Gastrocnemius medialis (tissue), 4 donors: ENCODE data around the gene MCF2.

Experiments used
- POLR2A ChIP-seq, 2 donors: fragments of 450-650 bp; IDR thresholded peaks; one replicate each; pipeline ENCODE4 v1.6.1; 2017; ENCODE audit warnings: antibody characterized with exemption in 2 of 2, mild to moderate bottlenecking in 2 of 2, moderate library complexity in 2 of 2
- TF ChIP-seq, protein P1 (sequence below), 5 experiments: fragments of 450-650 bp in 3 of 5; fragments of 200-600 bp in 2 of 5; sonication (generic) in 2 of 5; IDR thresholded peaks in 4 of 5; conservative IDR thresholded peaks in 1 of 5; 1 replicate in 4 of 5; 2 replicates in 1 of 5; pipeline ENCODE4 v1.5.1; 2016 to 2019; ENCODE audit warnings: antibody characterized with exemption in 5 of 5, mild to moderate bottlenecking in 3 of 5, moderate library complexity in 3 of 5

DNA sequence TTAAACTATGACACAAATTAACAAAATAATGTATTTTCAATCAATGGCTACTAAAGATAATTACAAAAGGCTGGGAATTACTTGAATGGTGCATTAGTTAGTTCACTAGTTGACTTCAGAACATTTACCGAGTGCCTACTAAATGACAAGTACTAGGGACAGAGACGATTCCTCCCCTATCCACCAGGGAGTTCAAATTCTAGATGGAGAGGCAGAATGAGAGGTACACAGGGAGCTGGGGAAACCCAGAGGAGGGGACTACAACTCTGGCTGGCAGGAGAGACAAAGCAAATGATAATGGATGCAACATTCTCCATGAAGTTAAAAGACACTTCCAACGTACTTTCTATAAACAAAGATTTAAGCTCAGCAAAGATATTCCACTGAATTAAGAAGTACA is 43.1 kb upstream of the MCF2 start:
- TF ChIP-seq, protein P1, sequence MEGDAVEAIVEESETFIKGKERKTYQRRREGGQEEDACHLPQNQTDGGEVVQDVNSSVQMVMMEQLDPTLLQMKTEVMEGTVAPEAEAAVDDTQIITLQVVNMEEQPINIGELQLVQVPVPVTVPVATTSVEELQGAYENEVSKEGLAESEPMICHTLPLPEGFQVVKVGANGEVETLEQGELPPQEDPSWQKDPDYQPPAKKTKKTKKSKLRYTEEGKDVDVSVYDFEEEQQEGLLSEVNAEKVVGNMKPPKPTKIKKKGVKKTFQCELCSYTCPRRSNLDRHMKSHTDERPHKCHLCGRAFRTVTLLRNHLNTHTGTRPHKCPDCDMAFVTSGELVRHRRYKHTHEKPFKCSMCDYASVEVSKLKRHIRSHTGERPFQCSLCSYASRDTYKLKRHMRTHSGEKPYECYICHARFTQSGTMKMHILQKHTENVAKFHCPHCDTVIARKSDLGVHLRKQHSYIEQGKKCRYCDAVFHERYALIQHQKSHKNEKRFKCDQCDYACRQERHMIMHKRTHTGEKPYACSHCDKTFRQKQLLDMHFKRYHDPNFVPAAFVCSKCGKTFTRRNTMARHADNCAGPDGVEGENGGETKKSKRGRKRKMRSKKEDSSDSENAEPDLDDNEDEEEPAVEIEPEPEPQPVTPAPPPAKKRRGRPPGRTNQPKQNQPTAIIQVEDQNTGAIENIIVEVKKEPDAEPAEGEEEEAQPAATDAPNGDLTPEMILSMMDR (IDR thresholded peaks at IDR 0.05 in 4 of 5, conservative IDR thresholded peaks at IDR 0.05 in 1 of 5) = no peak
- TF ChIP-seq POLR2A (IDR thresholded peaks at IDR 0.05) = no peak
